HG02840 (cell line): Measurements from ENCODE around the gene MEGF9.
"Not testable (repeated sequence)": the region's sequence is repeated elsewhere in the genome, so short reads cannot be mapped to it uniquely, and the experiment has no call there.

ENCODE experiments used
- ATAC-seq: cut with Tn5 transposase; IDR thresholded peaks from one replicate; pipeline ENCODE4 v1.9.1; 2021; ENCODE audit warnings: mild to moderate bottlenecking, moderate library complexity, moderate number of reproducible peaks; ENCODE audit not compliant: unreplicated experiment, low FRiP score

The MEGF9 gene

GRCh38 chr9:120663950-120664349 lies 50.3 kb downstream of the MEGF9 start:
- no peak for ATAC-seq

GRCh38 chr9:120663380-120663779 lies 50.9 kb downstream of the MEGF9 start:
- ATAC-seq, result no peak

- no peak for ATAC-seq
These were observed 51.8 kb downstream of the MEGF9 start for GRCh38 chr9:120662513-120662912.

GRCh38 chr9:120659676-120660075 lies 54.6 kb downstream of the MEGF9 start:
- ATAC-seq, result no peak

- no peak for ATAC-seq
These were observed 55.1 kb downstream of the MEGF9 start for GRCh38 chr9:120659209-120659608.

- no peak for ATAC-seq
These were observed 59.2 kb downstream of the MEGF9 start for GRCh38 chr9:120655005-120655622.

GRCh38 chr9:120654272-120654671 lies 60.0 kb downstream of the MEGF9 start:
- no peak for ATAC-seq

- no peak for ATAC-seq
These were observed 60.5 kb downstream of the MEGF9 start for GRCh38 chr9:120653762-120654161.

GRCh38 chr9:120652934-120653333 lies 61.3 kb downstream of the MEGF9 start:
- ATAC-seq, result no peak

GRCh38 chr9:120650352-120650751 lies 63.9 kb downstream of the MEGF9 start:
- ATAC-seq, result no peak

GRCh38 chr9:120648581-120649197 lies 65.6 kb downstream of the MEGF9 start:
- ATAC-seq, result no peak

GRCh38 chr9:120646948-120647347 lies 67.3 kb downstream of the MEGF9 start:
- ATAC-seq, result no peak

- ATAC-seq, result no peak
These were observed 68.5 kb downstream of the MEGF9 start for GRCh38 chr9:120645760-120646159.

- ATAC-seq, result no peak
These were observed 71.2 kb downstream of the MEGF9 start for GRCh38 chr9:120643061-120643460.

- no peak for ATAC-seq
These were observed 72.0 kb downstream of the MEGF9 start for GRCh38 chr9:120642129-120642770.

- not testable (repeated sequence) for ATAC-seq
These were observed 73.4 kb downstream of the MEGF9 start for GRCh38 chr9:120640874-120641273.

- no peak for ATAC-seq
These were observed 73.9 kb downstream of the MEGF9 start for GRCh38 chr9:120640380-120640779.

GRCh38 chr9:120637919-120638318 lies 76.4 kb downstream of the MEGF9 start:
- ATAC-seq, result no peak

- no peak for ATAC-seq
These were observed 77.9 kb downstream of the MEGF9 start for GRCh38 chr9:120636194-120636957.

GRCh38 chr9:120635011-120635410 lies 79.3 kb downstream of the MEGF9 start:
- ATAC-seq, result no peak

GRCh38 chr9:120630333-120630732 lies 83.9 kb downstream of the MEGF9 start:
- no peak for ATAC-seq
